PC-3 (cell line): Measurements from ENCODE around the gene NKAIN2. TPM values are rescaled to one million over a fixed set of nuclear protein-coding genes. Genes with fewer than 3 reads are reported as not detected.

ENCODE experiments used
- ATAC-seq: fragments of 200-7000 bp; cut with Tn5 transposase; 2 replicates; pipeline ENCODE4 v1.9.1; 2020; ENCODE audit warnings: mild to moderate bottlenecking, moderate library complexity
- BruUV-seq: library from RNA; stranded (reverse); fragments of 400-500 nt; replicated peaks from 2 replicates; lab custom pipeline; 2021; lab: Mats Ljungman, UMichigan
- CTCF ChIA-PET: fragments of 300-600 bp; sonication (Branson Sonifier 250); formaldehyde crosslinking; loops from one replicate; lab custom pipeline; 2022; ENCODE audit warnings: antibody characterized with exemption; lab: Charles Lee
- POLR2A ChIA-PET: fragments of 300-600 bp; sonication (Branson Sonifier 250); formaldehyde crosslinking; loops from one replicate; lab custom pipeline; 2022; ENCODE audit warnings: antibody characterized with exemption; ENCODE audit not compliant: unreplicated experiment; lab: Charles Lee
- DNase-seq: peaks from one replicate; pipeline ENCODE4 v3.0.0-alpha.2; 2015
- H2AFZ ChIP-seq: fragments of 300-600 bp; sonication (generic); 2 replicates; pipeline ENCODE4 v1.6.0; 2016; ENCODE audit warnings: antibody characterized with exemption, low read length
- H3F3A ChIP-seq: fragments of 300-600 bp; sonication (generic); one replicate; pipeline ENCODE4 v1.6.0; 2017; ENCODE audit warnings: antibody characterized with exemption, low read length, control low read depth, mild to moderate bottlenecking; ENCODE audit not compliant: unreplicated experiment
- H3K27ac ChIP-seq: fragments of 300-600 bp; sonication (generic); 2 replicates; pipeline ENCODE4 v1.5.1; 2016; ENCODE audit warnings: mild to moderate bottlenecking, low read length
- H3K27me3 ChIP-seq: fragments of 300-600 bp; sonication (generic); 2 replicates; pipeline ENCODE4 v1.6.1; 2016; ENCODE audit warnings: low read length, mixed read lengths
- H3K36me3 ChIP-seq: fragments of 300-600 bp; sonication (generic); 2 replicates; pipeline ENCODE4 v1.6.1; 2016; ENCODE audit warnings: low read depth, mixed run types, low read length, mixed read lengths
- H3K4me1 ChIP-seq: fragments of 300-600 bp; sonication (generic); 2 replicates; pipeline ENCODE4 v1.5.1; 2016; ENCODE audit warnings: low read length; ENCODE audit not compliant: insufficient read depth
- H3K4me2 ChIP-seq: fragments of 300-600 bp; sonication (generic); 2 replicates; pipeline ENCODE4 v1.6.0; 2016; ENCODE audit warnings: low read length
- H3K4me3 ChIP-seq: fragments of 300-600 bp; sonication (generic); 2 replicates; pipeline ENCODE4 v1.5.1; 2016; ENCODE audit warnings: mild to moderate bottlenecking, low read length, mixed read lengths
- H3K79me2 ChIP-seq: fragments of 300-600 bp; sonication (generic); 2 replicates; pipeline ENCODE4 v1.6.1; 2017; ENCODE audit warnings: low read length, mixed read lengths
- H3K9ac ChIP-seq: fragments of 300-600 bp; sonication (generic); 2 replicates; pipeline ENCODE4 v1.6.0; 2016; ENCODE audit warnings: mild to moderate bottlenecking, low read length
- H3K9me2 ChIP-seq: fragments of 300-600 bp; sonication (generic); replicated peaks from 2 replicates; pipeline ENCODE4 v1.6.1; 2016; ENCODE audit warnings: mixed run types, low read length, mixed read lengths
- H3K9me3 ChIP-seq: fragments of 300-600 bp; sonication (generic); 2 replicates; pipeline ENCODE4 v1.6.1; 2016; ENCODE audit warnings: low read length, mixed read lengths
- H4K20me1 ChIP-seq: fragments of 300-600 bp; sonication (generic); 2 replicates; pipeline ENCODE4 v1.6.1; 2016; ENCODE audit warnings: low read length, mixed read lengths
- EZH2 ChIP-seq: fragments of 300-600 bp; sonication (generic); IDR thresholded peaks from one replicate; pipeline ENCODE4 v1.6.1; 2017; ENCODE audit warnings: antibody characterized with exemption, mild to moderate bottlenecking, low read length; ENCODE audit not compliant: unreplicated experiment
- EZH2phosphoT487 ChIP-seq: fragments of 300-600 bp; sonication (generic); IDR thresholded peaks from 2 replicates; pipeline ENCODE4 v1.6.1; 2018; ENCODE audit warnings: mild to moderate bottlenecking, antibody characterized with exemption, low read length, borderline replicate concordance
- intact Hi-C: fragments of 100-400 bp; cut with micrococcal nuclease; formaldehyde crosslinking; loops from 2 replicates; pipeline ENCODE4 v1.9.0; 2023
- total RNA-seq: library from RNA; depleted of rRNA; stranded (reverse); fragments of >200 nt; gene quantifications from 2 replicates; pipeline ENCODE4 v1.2.3, GENCODE V29; 2014
- TF ChIP-seq, protein P1 (sequence below): fragments of 300-600 bp; sonication (generic); conservative IDR thresholded peaks from 2 replicates; pipeline ENCODE4 v1.5.1; 2017; ENCODE audit warnings: antibody characterized with exemption, low read depth, mild to moderate bottlenecking, low read length

The NKAIN2 gene
- total RNA-seq, 1 experiment from 2014 or later = not detected

DNA sequence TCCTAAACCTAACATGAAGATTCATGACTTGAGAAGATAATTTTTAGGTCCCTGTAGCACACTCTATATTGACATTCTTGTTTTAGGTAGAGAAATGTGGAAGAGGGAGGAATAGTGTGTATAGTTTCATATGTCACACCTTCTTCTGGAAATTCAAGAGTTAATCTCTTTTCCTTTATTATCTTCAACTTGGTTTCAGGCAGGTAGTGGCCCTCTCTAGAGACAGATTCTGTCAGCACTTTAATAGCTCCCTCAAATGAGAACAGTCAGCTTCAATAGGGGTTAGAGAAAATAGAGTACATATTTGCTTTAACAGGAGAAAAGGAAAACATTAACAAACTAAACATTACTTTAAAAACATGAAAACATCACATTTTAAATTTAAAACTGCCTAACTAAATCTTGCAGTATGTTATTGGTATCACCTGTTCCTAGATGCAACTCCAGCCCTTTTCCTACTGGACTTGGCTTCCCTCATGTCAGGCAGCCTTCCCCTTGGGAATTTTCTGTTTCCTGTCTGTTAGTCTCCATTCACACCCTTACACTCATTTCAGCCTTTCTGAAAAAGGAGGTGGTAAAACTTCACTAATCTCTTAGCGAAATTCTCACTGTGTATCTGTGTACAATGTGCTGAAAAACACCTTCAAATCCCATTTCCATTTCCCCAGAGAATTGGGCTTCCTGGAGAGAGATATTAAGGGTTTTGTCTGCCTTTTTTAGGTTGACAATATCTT is 966.3 kb downstream of the NKAIN2 start:
- ChIA-PET POLR2A (no interaction called here), CTCF (no interaction called here)
- H2AFZ ChIP-seq = no peak overlapping the region
- H3K36me3 ChIP-seq = no peaks in the 10 kb centered on the region
- no peak for TF ChIP-seq EZH2
- TF ChIP-seq, protein P1, sequence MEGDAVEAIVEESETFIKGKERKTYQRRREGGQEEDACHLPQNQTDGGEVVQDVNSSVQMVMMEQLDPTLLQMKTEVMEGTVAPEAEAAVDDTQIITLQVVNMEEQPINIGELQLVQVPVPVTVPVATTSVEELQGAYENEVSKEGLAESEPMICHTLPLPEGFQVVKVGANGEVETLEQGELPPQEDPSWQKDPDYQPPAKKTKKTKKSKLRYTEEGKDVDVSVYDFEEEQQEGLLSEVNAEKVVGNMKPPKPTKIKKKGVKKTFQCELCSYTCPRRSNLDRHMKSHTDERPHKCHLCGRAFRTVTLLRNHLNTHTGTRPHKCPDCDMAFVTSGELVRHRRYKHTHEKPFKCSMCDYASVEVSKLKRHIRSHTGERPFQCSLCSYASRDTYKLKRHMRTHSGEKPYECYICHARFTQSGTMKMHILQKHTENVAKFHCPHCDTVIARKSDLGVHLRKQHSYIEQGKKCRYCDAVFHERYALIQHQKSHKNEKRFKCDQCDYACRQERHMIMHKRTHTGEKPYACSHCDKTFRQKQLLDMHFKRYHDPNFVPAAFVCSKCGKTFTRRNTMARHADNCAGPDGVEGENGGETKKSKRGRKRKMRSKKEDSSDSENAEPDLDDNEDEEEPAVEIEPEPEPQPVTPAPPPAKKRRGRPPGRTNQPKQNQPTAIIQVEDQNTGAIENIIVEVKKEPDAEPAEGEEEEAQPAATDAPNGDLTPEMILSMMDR = no peak
- no peak for TF ChIP-seq EZH2phosphoT487
- H4K20me1 ChIP-seq = no peaks in the 10 kb centered on the region
- no peaks in the 10 kb centered on the region for H3K27me3 ChIP-seq
- H3K4me2 ChIP-seq = no peak overlapping the region
- no peak overlapping the region for H3K4me3 ChIP-seq
- H3K79me2 ChIP-seq = no peaks in the 10 kb centered on the region
- BruUV-seq = no TSS peak
- H3K9ac ChIP-seq = no peak overlapping the region
- H3K27ac ChIP-seq = no peak overlapping the region
- ATAC-seq (no peak), DNase-seq (no peak)
- no peaks in the 10 kb centered on the region for H3K9me2 ChIP-seq
- no peaks in the 10 kb centered on the region for H3K9me3 ChIP-seq
- no peaks in the 10 kb centered on the region for H3K4me1 ChIP-seq
- no peaks in the 10 kb centered on the region for H3F3A ChIP-seq
- intact Hi-C loops = no loop called here

DNA sequence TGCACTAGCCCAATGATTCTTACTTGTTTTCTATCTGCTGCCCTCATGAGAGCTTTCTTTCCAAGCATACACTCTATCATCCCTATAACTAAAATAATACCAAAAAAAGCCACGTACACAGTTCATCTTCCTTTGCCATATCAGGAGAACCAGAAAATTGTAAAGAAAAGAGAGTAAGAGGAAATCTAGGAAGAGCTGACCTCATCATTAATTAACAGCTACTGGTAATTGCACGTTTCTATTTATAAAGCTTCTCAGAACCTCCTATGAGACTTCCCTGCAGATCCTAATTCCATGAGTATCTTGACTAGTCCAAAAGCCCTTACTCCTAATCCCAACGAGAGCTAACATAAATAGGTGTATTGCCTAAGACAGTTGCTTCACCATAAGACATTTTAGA is 967.1 kb downstream of the NKAIN2 start:
- no TSS peak for BruUV-seq

More for the DNA sequence above, 967.1 kb downstream of the NKAIN2 start:
- H2AFZ ChIP-seq = no peak overlapping the region
- POLR2A ChIA-PET = no interaction called here
- H3K79me2 ChIP-seq = no peaks in the 10 kb centered on the region
- no peak for TF ChIP-seq EZH2phosphoT487
- no peak for TF ChIP-seq EZH2
- TF ChIP-seq, protein P1 = no peak
- no peak overlapping the region for H3K4me2 ChIP-seq
- DNase-seq (no peak), ATAC-seq (no peak)
- H4K20me1 ChIP-seq = no peaks in the 10 kb centered on the region
- no peak overlapping the region for H3K27ac ChIP-seq
- CTCF ChIA-PET = no interaction called here
- H3K27me3 ChIP-seq = no peaks in the 10 kb centered on the region
- H3K9me3 ChIP-seq = no peaks in the 10 kb centered on the region
- H3K4me3 ChIP-seq = no peak overlapping the region
- no peaks in the 10 kb centered on the region for H3F3A ChIP-seq
- no peaks in the 10 kb centered on the region for H3K4me1 ChIP-seq
- intact Hi-C loops = no loop called here
- no peak overlapping the region for H3K9ac ChIP-seq
- no peaks in the 10 kb centered on the region for H3K36me3 ChIP-seq
- H3K9me2 ChIP-seq = no peaks in the 10 kb centered on the region
